Activated naive CD4-positive, alpha-beta T cell treated with anti-CD3 and anti-CD28 coated beads, Interleukin-2, amount 50 U/mL, for 16 hours (primary cell): ENCODE data around the gene CERKL.

ENCODE experiments used
- DNase-seq: peaks from one replicate; pipeline ENCODE4 v3.0.0-alpha.2; 2020

CERKL gene

DNA sequence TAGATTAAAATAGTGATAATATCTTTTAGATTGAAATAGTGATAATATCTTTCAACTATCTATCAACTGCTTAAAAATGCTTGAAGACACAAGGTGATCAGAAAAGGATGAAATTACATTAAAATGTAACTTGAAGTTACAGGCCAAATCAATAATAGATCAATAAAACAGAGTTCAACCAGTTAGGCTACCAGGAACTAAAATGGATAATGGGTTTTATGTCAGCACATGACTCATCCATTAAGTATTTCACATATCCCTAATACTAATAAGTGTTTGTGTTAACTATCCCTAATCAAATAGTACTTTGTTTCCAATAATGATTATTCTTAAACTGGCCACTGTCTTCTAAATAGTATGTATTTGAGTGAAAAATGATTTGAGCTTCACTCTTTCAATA lies 33.7 kb downstream of the CERKL start:
- DNase-seq = no peak

DNA sequence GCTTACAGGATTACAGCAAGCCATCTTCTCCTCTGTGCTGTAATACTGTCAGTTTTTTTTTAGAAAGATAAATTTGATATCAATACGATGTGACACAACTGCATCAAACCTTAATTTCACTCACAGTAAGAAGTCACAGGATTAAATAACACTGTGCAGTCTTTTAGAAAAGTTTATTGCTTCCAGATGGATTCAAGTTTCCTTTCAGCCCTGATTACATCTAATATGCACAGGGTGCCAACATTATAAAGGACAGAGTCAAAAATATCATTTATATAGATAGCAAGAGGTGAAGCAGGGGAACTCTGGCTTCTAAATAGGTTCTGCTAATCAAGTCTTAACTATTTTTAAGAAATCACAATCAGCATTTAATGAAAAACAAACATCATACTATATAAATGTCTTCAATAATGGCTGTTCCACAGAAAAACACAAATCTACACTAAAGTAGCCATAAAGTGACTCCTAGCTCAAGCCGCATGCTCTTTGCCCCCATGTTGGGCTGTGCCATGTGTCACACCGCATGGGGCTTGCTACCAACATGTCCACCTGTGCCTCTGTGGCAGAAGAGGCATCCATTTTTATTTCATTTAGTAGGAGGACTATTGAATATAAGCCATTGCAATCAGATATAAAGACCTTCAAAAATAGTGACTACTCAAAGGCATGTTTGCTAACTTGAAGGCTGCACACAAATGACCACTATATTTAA lies 35.0 kb downstream of the CERKL start:
- DNase-seq = no peak

DNA sequence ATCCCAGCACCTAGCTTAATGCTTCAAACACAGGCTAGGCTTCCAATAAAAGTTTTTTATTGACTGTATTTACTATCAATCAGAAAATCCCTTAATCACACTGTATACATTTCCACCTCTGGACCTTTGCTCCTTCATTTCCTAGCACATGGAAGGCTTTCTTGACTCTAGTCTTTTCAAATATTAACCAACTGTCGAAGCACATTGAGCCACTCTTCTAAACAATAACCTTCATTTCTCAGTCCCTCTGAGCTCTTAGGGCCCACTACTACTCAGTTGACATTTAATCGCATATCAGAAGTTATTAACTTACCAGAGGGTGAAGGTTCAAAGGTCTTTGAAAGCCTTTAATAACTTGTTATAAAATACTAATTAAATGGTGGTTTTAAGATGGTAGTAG lies 37.4 kb downstream of the CERKL start:
- DNase-seq = no peak

DNA sequence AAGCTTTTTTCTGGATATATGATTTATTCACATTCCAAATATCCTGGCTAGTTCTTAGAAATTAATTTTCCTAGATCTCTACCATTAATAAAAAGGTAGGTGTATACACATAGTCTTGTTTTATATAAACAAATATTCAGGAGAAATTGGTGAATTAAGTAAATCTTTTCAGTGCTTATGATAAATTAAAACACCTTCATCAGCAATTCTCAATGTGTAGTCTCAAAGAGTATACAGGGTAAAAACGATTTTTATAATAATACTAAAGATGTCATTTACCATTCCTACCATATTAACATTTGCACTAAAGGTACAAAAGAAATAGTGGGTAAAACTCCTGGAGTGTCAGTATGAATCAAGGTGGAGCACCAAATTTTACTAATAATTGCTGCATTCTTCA lies 40.2 kb downstream of the CERKL start:
- DNase-seq = no peak

DNA sequence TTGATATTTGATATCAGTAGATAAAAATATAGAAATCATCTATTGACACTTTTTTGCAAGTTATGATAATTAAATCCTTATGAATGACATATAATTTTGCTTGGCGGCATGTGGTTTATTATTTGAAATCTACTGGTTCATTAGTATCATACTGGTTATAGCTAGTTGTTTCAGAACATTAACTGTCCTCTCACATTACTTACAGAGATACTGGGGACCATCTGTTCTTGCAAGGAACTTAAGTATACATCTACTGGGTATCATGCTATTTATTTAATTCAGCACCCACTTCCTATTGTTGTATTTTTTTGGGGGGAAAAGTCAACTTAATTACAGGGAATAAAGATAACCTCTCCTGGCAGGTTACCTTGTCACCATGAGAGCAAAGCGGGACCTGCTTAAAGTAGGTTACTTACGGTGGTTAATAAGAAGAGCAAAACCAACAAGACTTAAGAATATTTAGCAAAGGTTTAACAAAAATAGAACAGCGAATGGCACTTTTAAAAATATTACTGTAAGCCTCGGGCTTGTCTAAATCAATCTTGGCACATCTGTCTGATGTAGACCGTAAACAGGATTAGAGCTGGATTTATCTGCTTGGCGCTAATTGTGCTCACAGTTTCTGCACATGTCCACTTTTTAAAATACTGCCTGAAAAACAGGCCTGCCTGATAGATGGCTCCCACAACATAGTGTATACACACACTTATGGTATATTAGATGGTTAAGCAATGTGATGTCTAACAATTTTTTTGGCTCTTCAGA lies 41.8 kb downstream of the CERKL start:
- DNase-seq = no peak

DNA sequence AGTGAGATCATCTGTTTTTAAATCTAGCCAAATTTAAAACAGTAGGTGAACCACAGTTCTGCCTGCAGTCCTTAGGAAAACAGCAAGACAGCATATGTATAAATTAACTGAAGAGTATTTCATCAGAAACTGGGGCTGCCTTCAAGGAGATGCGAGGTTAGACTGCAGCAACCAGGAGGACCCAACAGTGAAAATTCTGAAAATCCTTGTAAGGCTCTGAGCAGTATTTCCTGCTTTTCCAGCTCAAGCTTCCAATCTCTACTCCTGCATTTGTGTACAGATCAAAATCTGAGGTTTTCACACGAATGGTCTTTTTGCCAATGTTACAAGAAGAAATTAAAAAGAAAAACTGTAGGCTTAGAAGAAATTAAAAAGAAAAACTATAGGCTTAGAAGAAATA lies 43.7 kb downstream of the CERKL start:
- DNase-seq = no peak

DNA sequence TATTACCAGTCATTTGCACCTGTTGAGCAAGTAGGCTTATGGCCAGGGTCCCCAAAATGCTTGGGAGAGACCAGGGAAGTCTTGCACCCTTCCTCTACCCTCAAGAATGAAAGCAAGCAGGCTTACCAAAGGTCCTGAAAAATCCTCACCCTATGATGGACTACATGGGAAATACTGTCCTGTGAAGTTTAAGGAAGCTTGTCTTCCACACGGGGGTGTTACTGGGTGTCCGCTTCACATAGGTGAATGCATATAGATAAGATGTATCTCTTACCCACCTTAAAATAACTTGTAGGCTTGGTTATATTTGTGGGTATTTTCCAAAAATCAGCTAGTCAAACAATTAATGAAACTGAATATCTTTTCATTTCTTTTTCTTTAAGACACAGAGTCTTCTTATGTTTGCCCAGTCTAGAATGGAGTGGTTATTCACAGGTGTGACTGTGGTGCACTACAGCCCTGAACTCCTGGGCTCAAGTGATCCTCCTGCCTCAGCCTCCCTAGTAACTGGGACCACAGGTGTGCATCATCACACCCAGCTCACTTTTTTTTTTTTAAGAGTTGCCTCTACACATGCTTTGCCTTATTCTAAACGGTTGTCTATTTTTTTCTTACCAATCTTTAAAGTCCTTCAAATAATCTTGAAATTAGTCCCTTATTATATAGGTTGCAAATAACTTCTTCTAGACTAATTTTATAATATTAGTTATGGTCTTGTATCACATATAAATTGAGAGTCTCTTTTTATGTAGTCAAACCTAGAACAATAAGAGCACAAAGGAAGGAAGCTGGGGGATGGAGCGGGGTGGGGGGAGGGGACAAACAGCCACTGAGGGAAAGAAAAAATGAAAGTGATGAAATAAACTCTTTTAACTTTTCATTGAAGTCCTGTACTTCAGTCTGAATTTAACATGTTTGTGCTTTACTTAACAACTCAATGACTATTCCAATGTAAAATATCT lies 49.0 kb downstream of the CERKL start:
- DNase-seq = no peak

DNA sequence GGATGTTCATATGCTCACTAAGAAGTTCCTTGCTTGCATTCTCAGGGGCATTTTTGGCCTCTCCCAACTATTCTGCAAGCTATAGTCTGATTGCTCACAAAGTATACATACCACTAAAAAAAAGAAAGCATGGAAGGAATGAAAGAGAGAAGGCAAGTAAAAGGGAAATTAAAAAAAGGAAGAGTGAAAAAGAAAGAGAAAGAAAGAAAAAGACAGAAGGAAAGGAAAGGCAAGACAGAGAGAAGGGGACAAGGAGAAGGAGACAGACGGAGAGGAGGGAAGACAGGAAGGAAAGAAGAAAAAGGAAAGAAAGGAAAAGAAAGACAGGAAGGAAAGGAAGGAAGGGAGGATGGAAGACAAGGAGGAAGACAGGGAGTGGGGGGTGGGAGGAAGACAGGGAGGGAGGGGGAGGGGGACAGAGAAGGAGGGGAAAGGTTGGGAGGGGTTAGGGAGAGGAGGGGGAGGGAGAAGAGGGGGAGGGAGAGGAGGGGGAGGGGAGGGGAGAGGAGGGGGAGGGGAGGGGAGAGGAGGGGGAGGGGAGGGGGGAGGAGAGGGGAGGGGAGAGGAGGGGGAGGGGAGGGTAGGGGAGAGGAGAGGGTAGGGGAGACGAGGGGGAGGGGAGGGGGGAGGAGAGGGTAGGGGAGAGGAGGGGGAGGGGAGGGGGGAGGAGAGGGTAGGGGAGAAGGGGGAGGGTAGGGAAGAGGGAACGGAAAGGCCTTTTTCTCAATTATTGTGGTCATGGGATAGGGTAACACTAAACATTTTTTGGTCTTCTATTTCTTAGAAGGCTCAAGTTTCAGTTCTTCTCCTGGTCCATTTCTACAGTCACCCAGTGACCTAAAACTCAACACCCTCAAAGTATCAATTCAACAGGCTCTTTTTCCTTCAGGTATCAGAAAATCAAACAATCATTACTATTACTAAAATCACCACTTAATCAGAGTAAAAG lies 50.7 kb downstream of the CERKL start:
- DNase-seq = no peak

DNA sequence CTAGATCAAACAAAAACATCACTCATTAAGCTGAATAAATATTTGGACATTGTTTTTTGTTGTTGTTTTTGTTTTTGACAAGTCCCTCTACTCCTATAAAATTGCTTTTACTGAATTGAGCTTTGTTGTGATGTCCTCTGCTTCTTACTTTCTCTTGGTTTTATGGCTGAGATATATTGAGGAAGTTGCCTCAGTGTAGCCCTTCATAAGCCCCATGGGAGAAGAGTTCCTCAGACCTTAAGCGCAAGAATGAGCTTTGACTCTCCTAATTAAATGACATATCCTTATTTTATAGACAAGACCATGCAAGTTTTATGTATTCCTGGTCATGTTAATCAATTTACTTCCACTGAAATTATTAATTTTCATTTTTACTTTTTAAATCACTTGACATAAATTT lies 54.9 kb downstream of the CERKL start:
- no peak for DNase-seq

DNA sequence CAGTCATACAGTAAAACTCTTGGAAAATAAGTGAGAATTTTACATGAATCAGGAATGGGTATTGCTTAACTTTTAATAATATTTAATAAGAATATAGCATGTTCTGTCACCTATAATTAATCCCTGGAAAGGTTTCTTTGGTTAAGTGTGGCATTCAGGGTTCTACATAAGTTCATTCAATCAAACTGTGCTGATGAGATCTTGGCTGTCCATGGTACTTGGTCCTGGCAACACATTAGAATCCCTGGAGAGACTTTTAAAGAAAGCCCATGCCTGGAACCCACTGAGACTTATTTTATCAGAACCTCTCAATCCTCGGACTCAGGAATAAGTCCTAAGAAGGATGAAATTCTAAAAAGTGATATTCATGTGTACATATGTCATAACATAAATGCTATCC lies 60.3 kb downstream of the CERKL start:
- no peak for DNase-seq

DNA sequence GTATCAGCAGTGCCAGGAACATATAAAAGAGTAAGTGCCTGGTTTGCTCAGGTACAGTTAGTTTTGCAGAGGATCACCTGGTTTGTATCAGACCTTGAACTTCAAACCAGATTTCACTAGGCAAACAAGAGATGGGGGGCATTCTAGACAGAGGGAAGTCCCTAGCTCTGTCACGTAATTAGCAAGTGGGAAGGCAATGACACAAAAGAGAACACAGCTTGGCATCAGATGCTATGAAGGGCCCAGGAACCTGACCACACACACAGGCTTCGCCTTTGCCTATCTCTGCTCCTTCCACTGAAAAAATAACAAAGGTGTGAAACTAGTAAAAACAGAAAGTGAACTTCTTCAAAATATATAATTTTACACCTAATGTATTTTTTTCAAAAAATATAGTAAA lies 62.6 kb downstream of the CERKL start:
- DNase-seq = no peak

DNA sequence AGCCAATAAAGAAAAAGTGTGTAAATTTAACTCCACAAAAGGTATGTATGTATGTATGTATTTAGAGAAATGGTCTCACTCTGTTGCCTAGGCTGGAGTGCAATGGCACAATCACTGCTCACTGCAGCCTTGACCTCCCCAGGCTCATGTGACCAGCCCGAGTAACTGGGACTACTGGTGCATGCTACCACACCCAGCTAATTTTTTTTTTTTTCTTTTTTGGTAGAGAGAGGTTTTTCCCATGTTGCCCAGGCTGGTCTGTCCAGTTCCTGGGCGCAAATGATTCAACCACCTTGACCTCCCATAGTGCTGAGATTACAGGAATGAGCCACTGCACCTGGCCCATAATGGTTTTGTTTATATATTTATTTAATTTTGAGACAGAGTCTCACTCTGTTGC lies 67.1 kb downstream of the CERKL start:
- no peak for DNase-seq

DNA sequence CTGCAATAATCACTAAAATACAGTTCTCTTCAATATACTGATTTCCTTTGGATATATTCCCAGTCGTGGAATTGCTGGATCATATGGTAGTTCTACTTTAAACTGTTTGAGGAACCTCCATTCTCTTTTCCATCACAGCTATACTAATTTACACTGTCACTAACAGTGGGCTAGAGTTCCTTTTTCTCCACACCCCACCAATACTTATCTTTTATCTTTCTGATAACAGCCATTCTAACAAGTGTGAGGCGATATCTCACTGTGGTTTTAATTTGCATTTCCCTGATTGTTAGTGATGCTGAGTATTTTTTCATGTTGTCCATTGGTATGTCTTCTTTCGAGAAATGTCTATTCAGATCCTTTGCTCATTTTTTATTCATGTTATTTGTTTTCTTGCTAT lies 68.4 kb downstream of the CERKL start:
- no peak for DNase-seq

DNA sequence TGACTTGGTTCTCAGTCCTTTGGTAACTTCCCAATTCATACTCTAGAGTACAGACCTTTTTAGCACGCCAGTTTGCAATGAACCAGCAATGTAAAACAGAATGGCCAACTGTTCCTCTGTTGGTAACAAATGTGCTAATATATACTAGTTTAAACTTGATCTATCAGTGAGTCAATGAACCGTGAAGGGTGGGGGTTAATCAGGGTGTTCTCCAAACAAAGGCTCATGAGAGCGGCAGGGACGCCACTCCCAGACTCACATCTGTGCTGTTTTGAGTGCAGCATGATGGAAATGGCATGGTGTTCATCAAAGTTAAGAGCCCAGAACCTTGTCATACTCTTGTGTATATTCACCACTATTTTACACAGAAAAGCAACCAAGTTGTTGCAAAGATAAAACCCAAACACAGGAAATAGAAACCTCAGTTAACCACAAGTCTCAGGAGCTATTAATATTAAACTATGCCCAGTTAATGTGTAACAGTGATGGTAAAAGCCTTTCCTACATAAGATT lies 70.3 kb downstream of the CERKL start:
- DNase-seq = no peak

DNA sequence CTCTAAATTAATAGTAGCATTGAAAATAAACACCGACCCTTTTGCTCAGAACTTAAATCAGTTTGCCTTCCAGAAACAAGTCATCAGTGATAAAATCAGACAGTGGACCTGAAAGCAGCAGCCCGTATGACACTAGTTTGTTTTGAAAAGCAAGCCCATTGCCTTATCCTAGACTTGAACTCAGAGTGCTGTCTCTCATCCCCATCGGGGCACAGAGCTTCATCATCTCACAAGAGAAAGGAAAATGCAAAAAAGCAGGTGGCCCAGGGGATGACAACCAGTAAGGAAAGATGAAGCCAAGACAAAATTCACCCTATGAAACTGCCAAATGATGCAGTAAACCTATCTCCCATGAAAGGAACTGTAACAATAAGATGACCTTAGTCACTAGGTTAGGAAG lies 71.2 kb downstream of the CERKL start:
- no peak for DNase-seq

DNA sequence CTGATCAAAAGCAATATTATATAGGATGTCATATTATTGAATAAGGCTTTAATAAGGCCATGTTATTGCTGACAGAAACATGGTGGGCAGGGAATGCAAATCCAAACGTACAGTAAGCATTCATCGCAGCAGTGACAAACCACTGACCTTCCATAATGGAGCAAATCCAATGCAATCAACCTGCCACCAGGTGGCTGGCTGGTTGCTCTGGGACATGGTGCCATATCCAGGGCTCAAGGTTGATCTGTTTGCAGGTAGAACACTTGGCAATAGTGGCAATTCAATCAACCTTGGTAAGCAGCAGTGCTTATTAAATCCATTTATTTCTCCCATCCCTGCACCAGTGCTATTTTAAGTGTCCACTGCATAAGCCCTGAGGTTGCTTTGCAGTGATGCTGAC lies 75.4 kb downstream of the CERKL start:
- no peak for DNase-seq

DNA sequence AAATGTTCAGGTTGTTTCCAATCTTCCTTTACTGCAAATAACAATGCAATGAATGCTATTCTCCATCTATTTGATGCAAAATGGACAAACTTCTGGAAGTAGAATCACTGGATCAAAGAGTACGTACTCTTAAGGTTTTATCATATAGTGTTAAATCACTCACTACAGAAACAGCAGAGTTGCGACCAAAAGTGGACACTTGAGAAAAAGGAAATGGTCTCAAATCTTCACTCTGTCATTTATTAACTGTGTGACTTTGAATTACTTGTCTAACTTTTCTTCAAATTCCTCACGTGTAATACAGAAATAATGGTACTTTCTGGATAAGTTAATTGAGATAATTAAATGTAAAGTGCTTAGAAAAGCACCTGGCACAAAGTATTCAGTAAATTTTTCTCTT lies 78.1 kb downstream of the CERKL start:
- DNase-seq = no peak

DNA sequence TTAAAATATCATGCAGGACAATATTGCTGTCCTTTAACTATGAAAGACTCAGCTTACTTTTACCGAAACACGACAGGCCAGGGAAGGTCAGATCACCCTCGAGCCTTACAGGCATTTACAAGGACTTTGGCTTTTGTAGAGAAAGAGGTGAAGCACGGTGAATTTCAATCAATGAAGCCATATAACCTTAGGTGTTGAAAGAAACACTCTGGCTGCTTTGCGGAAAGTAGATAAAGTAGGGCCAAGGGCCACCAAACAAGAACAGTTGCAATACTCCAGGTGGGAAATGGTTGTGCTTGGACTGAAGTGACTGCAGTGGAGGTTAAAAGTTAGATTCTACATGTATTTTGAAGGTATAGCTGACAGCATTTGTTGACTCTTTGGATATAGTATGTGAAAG lies 80.5 kb downstream of the CERKL start:
- no peak for DNase-seq

DNA sequence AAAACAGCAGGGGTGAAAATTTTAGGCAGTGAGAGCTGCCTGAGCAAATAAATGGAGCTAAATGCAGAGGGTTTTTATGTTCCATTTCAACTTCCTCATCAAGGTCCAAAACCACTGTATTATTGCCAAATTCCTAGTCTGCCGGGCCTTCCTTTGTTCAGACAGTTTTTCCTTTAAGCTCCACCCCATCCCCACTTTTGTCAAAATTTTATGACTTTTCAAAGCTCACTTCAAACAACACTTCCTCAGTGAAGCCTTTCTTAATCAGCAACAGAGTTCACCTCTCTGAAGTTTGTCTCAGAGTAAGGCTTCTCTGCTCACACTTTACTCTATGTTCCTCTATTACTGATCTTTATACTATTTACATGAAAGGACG lies 81.3 kb downstream of the CERKL start:
- DNase-seq = no peak

DNA sequence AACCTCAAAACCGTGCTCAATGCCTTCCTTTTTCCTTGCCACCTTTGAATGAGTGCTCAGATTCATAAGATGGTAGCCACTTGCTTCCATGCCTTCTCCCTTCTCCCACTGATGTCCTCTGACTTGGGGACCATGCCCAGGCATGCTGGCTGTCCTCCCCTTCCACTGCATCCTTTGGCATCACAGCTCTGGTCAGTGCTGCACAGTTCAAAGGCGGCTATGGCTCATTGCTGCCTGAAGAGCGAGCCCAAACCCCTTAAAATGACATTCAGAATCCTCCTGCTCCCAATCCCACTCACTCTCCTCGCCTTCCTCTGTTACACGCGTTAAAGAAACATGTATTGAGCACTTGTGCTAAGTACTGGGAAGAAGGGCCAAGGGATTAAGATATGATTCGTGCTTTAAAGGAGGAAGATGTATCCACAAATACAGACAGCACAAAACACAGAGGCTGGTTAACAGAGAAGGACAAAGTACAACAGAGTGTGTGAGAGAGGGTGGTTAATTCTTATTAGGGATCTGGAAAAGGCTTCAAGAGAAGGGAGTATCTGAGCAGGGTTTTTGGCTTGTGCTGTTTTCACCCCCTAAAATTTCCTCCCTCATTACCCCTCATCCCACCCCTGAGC lies 81.8 kb downstream of the CERKL start:
- DNase-seq = no peak

DNA sequence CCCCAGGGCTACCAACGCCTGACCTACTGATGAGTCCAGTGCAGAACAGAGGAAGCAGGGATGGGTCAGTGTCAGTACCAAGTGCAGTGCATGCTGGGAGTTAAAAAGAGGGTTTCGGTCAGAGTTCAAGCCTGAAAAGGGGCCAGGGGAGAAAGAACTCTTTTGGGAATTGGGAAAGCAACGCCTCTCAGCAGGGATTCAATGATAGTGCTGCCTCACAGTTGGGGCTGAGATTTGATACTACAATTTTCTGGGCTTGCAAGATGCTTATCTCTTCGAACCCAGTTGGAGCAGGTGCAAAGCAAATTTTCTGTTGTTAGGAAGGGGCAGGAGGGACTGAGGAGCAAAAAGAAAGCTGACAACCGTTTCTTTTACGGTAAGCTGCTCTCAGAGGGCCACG lies 82.6 kb downstream of the CERKL start:
- DNase-seq = no peak
